CD4-positive, alpha-beta T cell (primary cell): ENCODE measurements around the gene RBBP7. TPM values are rescaled to one million over a fixed set of nuclear protein-coding genes. Genes with fewer than 3 reads are reported as not detected.

ENCODE experiments used
- ATAC-seq: fragments of 200-7000 bp; cut with Tn5 transposase; one replicate; pipeline ENCODE4 v1.10.0; 2022; ENCODE audit warnings: mild to moderate bottlenecking; ENCODE audit not compliant: poor library complexity
- CTCF ChIA-PET: fragments of 350-600 bp; sonication (Branson Sonifier 250); formaldehyde crosslinking; loops from one replicate; lab custom pipeline; 2021; ENCODE audit warnings: antibody characterized with exemption, inconsistent platforms; lab: Charles Lee
- POLR2A ChIA-PET: fragments of 350-600 bp; sonication (Branson Sonifier 250); formaldehyde crosslinking; loops from one replicate; lab custom pipeline; 2021; ENCODE audit warnings: antibody characterized with exemption, inconsistent platforms; lab: Charles Lee
- DNase-seq, 14 experiments: peaks; one replicate each; pipeline ENCODE4 v3.0.0-alpha.2; 2013 to 2020; ENCODE audit warnings: mixed read lengths in 2 of 14
- H3K27ac ChIP-seq, 2 donors: one replicate each; pipeline versions ENCODE4 v1.5.1 to v1.7.0; 2013; ENCODE audit warnings: low read length in 2 of 2, low read depth in 1 of 2, mild to moderate bottlenecking in 1 of 2
- H3K27me3 ChIP-seq, 2 experiments: 1 replicate in 1 of 2; 2 replicates in 1 of 2; pipeline versions ENCODE4 v1.6.1 to v1.7.0; 2013; ENCODE audit warnings: low read length in 2 of 2, control low read depth in 1 of 2, mild to moderate bottlenecking in 1 of 2, moderate library complexity in 1 of 2; ENCODE audit not compliant: insufficient read depth in 2 of 2, control insufficient read depth in 1 of 2
- H3K36me3 ChIP-seq: one replicate; pipeline ENCODE4 v1.6.1; 2013; ENCODE audit warnings: low read length, control low read depth; ENCODE audit not compliant: insufficient read depth
- H3K4me1 ChIP-seq: one replicate; pipeline ENCODE4 v1.6.1; 2013; ENCODE audit warnings: low read length, control low read depth; ENCODE audit not compliant: insufficient read depth
- H3K4me3 ChIP-seq: one replicate; pipeline ENCODE4 v1.5.1; 2013; ENCODE audit warnings: mild to moderate bottlenecking, low read length, moderate library complexity
- H3K9me3 ChIP-seq, 2 experiments: 1 replicate in 1 of 2; 2 replicates in 1 of 2; pipeline versions ENCODE4 v1.6.1 to v1.7.0; 2013; ENCODE audit warnings: low read length in 2 of 2, mild to moderate bottlenecking in 2 of 2, control low read depth in 1 of 2, moderate library complexity in 1 of 2; ENCODE audit not compliant: control insufficient read depth in 1 of 2, insufficient read depth in 1 of 2
- H3K27ac Mint-ChIP-seq: one replicate; pipeline ENCODE4 v1.8.0; 2020; ENCODE audit warnings: mixed read lengths
- H3K27me3 Mint-ChIP-seq: one replicate; pipeline ENCODE4 v1.8.0; 2021; ENCODE audit warnings: mixed read lengths
- H3K36me3 Mint-ChIP-seq: one replicate; pipeline ENCODE4 v1.8.0; 2021; ENCODE audit warnings: low read depth, mixed read lengths
- H3K4me1 Mint-ChIP-seq: one replicate; pipeline ENCODE4 v1.8.0; 2021; ENCODE audit warnings: low read depth, mixed read lengths
- H3K4me3 Mint-ChIP-seq: one replicate; pipeline ENCODE4 v1.8.0; 2020; ENCODE audit warnings: mild to moderate bottlenecking, mixed read lengths
- H3K9me3 Mint-ChIP-seq: one replicate; pipeline ENCODE4 v1.8.0; 2020; ENCODE audit warnings: mixed read lengths
- CTCF ChIP-seq: fragments of 200-600 bp; IDR thresholded peaks from one replicate; pipeline ENCODE4 v1.8.0; 2022; ENCODE audit warnings: antibody characterized with exemption, mild to moderate bottlenecking
- intact Hi-C, 2 experiments: fragments of 100-400 bp; cut with DNase I in 1 of 2; cut with micrococcal nuclease in 1 of 2; formaldehyde crosslinking; loops; one replicate each; pipeline versions ENCODE4 v1.15.1 to v1.9.0; 2023 to 2025; cut with DNase I, micrococcal nuclease
- total RNA-seq, 174 experiments: library from RNA in 2 of 174; stranded (reverse) in 2 of 174; gene quantifications; one replicate each; pipeline ENCODE4 v1.2.3 and lab custom pipeline; 2021 to 2026

RBBP7 gene
- total RNA-seq, 2 experiments from 2014 or later = 104 to 110 TPM

- H3K27ac ChIP-seq = no peak overlapping the region
- no peaks in the 10 kb centered on the region for H3K9me3 ChIP-seq
- H3K36me3 ChIP-seq = peaks cover 64% of the 10 kb centered on the region
- H3K27me3 Mint-ChIP-seq = no peaks in the 10 kb centered on the region
- no peaks in the 10 kb centered on the region for H3K4me1 ChIP-seq
- peaks cover 75% of the 10 kb centered on the region for H3K36me3 Mint-ChIP-seq
- ATAC-seq = no peak
- H3K4me1 Mint-ChIP-seq = peaks cover 5% of the 10 kb centered on the region
- TF ChIP-seq CTCF = no peak
- DNase-seq = no peak
- POLR2A ChIA-PET = no interaction called here
- no peak overlapping the region for H3K27ac Mint-ChIP-seq
- no peak overlapping the region for H3K4me3 ChIP-seq
- CTCF ChIA-PET = no interaction called here
- H3K9me3 Mint-ChIP-seq = no peaks in the 10 kb centered on the region
- intact Hi-C loops = no loop called here
- no peaks in the 10 kb centered on the region for H3K27me3 ChIP-seq
- no peak overlapping the region for H3K4me3 Mint-ChIP-seq
Observed at GRCh38 chrX:16848541-16848940, 21.6 kb downstream of the RBBP7 start.

GRCh38 chrX:16845686-16846085 is 24.5 kb downstream of the RBBP7 start:
- H3K27me3 Mint-ChIP-seq = no peaks in the 10 kb centered on the region
- H3K27ac Mint-ChIP-seq = no peak overlapping the region
- H3K9me3 Mint-ChIP-seq = no peaks in the 10 kb centered on the region
- no peak for ATAC-seq
- intact Hi-C loops = loop anchor here in 1 of 2 experiments (2.0 kb wide), 1 partner anchor 19 kb away; no protein-coding TSS in a partner anchor
- Histone ChIP-seq H3K4me1 (no peaks in the 10 kb centered on the region), H3K27ac (no peak overlapping the region), H3K36me3 (peaks cover 54% of the 10 kb centered on the region), H3K4me3 (no peak overlapping the region), H3K27me3 (no peaks in the 10 kb centered on the region), H3K9me3 (no peaks in the 10 kb centered on the region)
- no peak for DNase-seq
- no peak overlapping the region for H3K4me3 Mint-ChIP-seq
- CTCF ChIA-PET = interaction anchor here (1.0 kb wide), 1 partner anchor 47 kb away, joined by 3 read pairs; no protein-coding TSS in a partner anchor
- H3K36me3 Mint-ChIP-seq = peaks cover 77% of the 10 kb centered on the region
- POLR2A ChIA-PET = no interaction called here
- TF ChIP-seq CTCF = no peak
- peaks cover 5% of the 10 kb centered on the region for H3K4me1 Mint-ChIP-seq

GRCh38 chrX:16843208-16843909 is 26.8 kb downstream of the RBBP7 start:
- Histone ChIP-seq H3K4me1 (no peaks in the 10 kb centered on the region), H3K36me3 (peaks cover 52% of the 10 kb centered on the region), H3K9me3 (no peaks in the 10 kb centered on the region), H3K4me3 (no peak overlapping the region), H3K27me3 (no peaks in the 10 kb centered on the region), H3K27ac (no peak overlapping the region)
- TF ChIP-seq CTCF = no peak
- no peaks in the 10 kb centered on the region for H3K27me3 Mint-ChIP-seq
- no peak overlapping the region for H3K27ac Mint-ChIP-seq
- ChIA-PET CTCF (no interaction called here), POLR2A (no interaction called here)
- DNase-seq = no peak
- no peaks in the 10 kb centered on the region for H3K9me3 Mint-ChIP-seq
- no peak for ATAC-seq
- no peak overlapping the region for H3K4me3 Mint-ChIP-seq
- intact Hi-C loops = no loop called here
- H3K4me1 Mint-ChIP-seq = peaks cover 5% of the 10 kb centered on the region
- peaks cover 77% of the 10 kb centered on the region for H3K36me3 Mint-ChIP-seq
